Stimulated activated CD4-positive, alpha-beta T cell treated with anti-CD3 and anti-CD28 coated beads, TNF-alpha, amount 100 ng/mL, for 24 hours (primary cell): ENCODE measurements around the gene NTMT1.

Source experiments
- DNase-seq, 3 experiments: peaks; one replicate each; pipeline ENCODE4 v3.0.0-alpha.2; 2020; ENCODE audit warnings: low read depth in 3 of 3

NTMT1 gene

GRCh38 chr9:129596541-129597331, 29.2 kb upstream of the NTMT1 start:
- no peak for DNase-seq

DNA sequence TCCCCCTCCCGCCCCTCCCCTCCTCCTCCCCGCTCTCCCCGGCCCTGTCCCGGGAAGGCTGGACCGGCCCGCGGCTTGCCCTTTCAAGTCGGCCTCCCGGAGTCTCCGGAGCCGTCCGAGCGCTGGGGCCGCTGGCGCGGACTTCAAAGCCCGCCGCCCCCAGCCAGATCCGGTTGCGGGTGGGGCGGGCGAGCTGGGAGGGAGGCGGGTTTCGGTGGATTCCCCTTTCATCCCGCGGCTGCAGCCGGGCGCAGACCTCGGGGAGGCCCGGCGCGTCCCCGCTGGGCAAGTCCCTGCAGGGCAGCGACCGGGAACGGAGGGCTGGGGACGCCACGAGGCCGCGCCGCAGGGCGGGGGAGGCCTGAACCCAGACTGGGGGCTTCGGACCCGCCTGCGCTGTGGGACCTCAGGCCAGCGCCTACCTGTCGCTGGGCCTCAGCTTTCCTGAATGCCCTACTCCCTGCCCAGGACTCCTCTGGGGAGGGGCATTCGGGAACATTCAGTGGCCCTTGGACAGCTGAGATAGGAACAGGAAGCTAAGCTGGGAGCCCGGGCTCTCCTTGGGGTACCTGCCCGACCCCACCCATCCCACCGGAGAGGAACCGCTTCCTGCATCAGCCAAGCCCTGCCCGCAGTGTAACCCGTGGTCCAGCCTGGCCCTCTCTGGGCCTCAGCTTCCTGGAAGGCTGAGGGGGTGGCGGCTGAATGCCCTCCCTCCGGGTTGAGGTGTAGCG, 28.4 kb upstream of the NTMT1 start:
- DNase-seq, result no peak

GRCh38 chr9:129598089-129598596, 27.8 kb upstream of the NTMT1 start:
- DNase-seq, result no peak

- no peak for DNase-seq
Measured at GRCh38 chr9:129601082-129601674, 24.8 kb upstream of the NTMT1 start.

GRCh38 chr9:129602598-129603415, 23.2 kb upstream of the NTMT1 start:
- DNase-seq, result no peak

- no peak for DNase-seq
Measured at GRCh38 chr9:129604056-129604765, 21.8 kb upstream of the NTMT1 start.

GRCh38 chr9:129604766-129605163, 21.2 kb upstream of the NTMT1 start:
- DNase-seq, result no peak

DNA sequence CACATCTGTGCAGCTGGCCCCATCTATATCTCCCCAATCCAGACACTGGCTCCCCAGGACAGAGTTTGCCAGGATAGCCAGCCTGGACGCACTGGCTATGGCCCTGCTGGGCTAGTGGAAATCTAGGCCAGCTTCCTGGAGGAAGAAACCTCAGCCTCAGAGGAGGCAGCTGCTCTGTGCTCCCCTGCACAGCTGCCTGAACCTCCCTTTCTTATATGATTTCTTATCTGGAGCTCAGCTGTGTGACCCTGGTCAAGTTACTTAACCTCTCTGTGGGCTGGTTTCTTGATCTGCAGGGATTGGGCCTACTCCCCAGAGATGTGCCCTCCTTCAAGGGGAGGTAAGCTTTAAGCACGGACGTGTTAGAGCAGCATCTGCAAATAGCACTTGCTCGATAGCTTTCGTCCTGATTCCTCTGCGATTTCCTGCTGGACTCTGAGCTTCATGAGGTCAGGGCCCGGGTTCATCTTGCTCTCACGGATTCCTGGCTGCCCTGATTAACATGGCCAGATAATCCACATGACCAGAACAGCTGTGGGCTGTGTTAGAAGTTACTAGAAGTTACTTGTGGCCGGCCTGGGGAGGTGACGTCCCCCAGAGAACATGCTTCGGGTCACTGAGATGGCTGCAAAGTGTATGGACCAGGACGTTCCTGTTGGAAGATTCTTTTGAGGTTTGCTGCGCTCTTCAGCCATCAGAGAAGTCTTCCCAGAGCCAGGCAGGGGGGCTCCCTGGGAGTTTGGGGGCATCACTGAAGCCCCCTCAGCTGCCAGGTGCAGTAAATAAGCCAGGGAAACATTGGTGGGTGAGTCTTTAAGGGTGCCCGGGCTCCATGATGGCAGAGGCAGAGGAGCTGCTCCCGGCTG, 19.6 kb upstream of the NTMT1 start:
- no peak for DNase-seq

GRCh38 chr9:129607027-129607387, 19.0 kb upstream of the NTMT1 start:
- DNase-seq, result no peak

DNA sequence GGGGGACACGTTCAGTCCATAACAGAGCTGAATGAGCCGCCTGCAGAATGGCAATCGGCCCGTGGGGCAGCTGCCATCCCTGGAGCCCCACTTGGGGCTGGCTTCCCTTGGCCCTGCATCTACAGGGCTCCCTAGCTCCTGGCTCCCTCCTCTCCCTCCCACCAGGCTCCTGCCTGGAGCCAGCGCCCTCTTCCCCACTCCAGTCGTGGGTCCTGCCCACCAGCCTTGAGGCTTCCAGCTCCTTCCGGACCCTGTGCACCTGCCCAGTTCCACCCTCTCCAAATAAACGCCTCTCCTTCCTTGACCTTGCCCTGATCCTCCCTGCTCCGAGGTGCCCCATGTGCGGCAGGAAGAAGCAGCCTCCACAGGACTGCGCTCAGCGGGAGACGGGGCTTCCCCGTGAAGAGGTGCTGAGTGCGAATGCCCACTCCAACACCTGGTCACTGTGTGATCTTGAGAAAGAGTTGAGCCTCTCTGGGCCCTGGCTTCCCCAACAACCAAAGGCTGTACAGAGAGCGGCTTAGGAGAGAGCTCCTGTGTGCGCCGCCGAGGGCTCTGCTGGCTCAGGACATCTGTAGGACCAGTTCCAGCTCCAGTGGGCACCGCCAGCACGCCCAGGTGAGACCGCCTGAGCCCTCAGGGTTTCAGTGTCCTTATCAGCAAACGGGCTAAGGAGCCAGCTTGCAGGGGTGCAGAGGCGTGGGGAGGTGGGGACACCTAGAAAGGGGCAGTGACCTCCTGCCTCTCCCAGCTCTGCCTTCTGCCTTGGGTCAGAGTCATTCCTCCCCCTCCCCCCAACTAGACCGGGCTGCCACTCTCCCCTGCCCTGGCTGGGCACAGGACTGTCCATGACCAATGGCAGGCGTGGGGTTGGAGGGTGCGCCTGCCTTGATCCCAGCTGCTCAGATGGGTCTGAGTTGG, 17.1 kb upstream of the NTMT1 start:
- no peak for DNase-seq

DNA sequence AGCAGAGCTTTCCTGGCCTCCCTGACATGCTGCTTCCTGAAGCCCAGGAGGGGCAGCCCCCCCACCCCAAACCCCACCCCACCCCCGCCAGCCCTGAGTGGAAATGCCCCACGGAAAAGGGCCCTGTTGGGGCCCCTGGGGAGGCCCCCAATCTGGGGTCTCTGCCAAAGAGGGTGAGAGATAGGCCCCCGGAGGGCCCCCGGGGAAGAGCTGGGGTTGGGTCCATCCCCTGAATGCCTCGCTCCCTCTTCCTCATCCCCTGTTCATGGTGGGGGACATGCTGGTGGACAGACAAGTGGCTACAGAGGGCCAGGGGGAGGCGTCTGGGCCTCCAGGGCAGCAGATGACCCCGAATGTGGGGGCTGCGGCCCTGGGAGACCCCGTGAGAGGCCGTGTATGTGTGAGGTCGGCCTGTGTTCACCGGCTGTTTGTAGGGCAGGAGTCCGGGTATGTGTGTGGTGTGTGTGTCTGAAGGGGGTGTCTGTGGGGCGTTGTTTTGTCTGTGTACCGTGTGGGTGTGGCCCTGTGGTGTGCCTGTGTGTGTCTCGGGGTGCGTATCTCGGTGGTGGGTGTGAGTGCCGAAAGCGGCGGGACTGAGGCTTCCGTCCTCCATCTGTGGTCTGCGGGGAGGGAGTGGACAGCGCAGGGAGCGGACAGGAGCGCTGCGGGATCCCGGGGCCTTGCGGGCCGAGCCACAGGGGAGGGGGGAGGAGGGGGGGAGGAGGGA, 16.3 kb upstream of the NTMT1 start:
- no peak for DNase-seq

DNA sequence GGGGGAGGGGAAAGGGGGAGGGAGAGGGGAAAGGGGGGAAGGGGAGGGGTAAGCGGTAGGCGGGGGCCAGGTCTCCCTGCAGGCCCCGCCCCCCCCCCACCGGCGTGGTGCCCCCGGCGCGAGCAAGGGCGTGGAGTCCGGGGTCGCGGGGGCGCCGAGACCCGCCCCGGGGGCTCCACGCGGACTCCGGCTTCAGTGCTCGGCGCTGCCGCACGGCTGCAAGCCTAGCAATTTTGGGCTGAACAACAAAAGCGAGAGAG, 15.8 kb upstream of the NTMT1 start:
- DNase-seq, result no peak

- DNase-seq, result peak; percentile 43 to 70 (median 45)
Measured at GRCh38 chr9:129610473-129611306, 15.3 kb upstream of the NTMT1 start.

DNA sequence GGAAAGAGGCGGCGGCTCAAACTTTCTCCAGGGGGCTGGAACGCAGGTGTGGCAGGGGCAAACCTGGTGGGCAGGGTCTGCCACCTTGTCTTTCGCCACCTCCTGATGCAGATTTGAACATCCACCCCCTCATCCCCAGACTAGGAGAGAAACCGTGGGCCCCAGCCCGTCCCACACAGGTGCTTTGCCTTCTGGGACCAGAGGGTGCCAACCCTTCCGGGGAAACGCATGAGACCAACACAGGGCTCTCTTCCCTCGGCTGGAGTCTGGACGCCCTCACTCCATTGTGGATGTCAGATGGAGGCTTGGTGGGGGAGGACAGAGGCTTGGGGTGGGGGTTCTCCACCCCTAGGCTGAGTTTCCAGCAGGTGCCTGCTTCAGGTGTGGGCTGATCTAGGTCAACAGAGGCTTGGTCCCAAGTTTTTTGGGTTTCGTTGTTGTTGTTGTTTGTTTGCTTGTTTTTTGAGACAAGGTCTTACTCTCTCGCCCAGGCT, 14.6 kb upstream of the NTMT1 start:
- DNase-seq, result no peak

- DNase-seq, result no peak
Measured at GRCh38 chr9:129612123-129612522, 13.8 kb upstream of the NTMT1 start.

DNA sequence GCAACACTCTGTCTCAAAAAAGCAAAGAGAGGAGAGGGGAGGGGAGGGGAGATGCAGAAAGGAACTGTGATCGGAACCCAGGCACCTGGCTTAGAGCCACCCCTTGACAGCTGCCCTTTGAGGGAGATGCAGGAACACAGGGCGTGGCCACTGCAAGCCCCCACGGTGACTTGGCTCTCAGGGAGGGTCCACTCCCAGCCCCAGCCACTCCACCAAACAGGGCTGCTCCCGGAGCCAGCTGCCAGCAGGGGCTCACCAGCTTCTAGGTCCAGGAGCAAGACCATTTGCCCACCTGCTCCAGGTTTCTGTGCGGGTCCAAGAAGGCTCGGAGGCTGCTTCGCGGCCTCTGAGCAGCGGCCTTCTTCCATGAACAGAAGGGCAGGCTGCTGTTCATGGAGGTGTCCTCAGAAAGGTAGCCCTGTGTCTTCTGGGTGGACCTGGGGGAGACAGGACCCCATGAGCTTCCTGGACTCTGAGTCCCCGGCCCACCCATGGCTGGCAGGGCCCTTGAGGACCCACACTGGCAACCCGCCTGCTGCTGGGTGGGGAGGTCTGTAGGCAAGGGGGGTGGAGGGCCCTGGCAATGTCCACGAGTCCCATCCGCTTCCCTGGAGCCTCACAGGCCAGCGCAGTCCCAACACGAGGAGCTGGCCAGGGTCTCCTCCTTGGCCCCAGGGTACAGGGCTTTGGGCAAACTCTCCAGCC, 13.0 kb upstream of the NTMT1 start:
- no peak for DNase-seq
